ENCODE data around the gene TMEM106A.

The TMEM106A gene

DNA sequence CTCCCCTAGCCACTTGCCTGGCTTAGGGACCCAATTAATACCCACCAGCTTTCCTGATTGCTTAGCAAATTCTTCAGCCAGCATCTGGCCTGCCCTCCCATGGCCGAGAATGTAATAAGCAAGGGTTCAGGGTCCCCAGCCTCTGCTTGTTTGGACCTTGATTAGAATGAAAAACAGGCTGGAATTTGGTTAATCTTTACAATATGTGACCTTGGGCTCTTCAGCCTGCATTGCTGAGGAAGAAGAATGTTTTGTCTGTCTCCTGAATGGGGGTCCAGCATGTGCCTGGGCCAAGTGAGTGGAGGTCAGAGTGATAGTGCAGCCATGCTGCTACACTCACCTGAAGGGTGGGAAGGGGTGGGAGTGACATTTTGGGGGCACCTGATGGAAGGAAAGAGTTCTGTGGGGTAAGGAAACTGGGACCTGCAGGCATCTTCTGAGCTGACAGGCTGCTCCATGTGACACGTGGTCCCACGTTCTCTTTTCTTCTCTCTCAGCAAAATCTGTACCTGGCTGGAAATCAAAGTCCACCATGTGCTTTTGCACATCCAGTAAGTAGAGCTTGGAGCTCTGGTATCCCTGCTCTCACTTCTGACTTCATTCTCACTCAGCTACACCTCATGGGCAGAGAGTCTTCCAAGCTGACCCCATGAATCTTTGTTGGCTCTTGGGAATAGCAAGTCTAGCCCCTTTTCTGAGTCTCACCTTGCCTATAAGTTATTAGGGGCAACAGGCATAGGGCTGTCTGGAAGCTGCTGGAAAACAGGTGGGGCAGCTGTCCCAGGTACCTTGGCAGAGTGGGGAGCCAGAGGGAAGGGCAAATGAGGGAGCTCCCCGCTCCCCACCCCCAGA is 5.3 kb downstream of the TMEM106A start:
- no peak overlapping the region for H3K27ac ChIP-seq

GRCh38 chr17:43217614-43218087 is 6.0 kb downstream of the TMEM106A start:
- DNase-seq (ENCODE audit: low spot score) = no peak
- H3K27ac ChIP-seq = no peak overlapping the region
- TF ChIP-seq, protein P1, sequence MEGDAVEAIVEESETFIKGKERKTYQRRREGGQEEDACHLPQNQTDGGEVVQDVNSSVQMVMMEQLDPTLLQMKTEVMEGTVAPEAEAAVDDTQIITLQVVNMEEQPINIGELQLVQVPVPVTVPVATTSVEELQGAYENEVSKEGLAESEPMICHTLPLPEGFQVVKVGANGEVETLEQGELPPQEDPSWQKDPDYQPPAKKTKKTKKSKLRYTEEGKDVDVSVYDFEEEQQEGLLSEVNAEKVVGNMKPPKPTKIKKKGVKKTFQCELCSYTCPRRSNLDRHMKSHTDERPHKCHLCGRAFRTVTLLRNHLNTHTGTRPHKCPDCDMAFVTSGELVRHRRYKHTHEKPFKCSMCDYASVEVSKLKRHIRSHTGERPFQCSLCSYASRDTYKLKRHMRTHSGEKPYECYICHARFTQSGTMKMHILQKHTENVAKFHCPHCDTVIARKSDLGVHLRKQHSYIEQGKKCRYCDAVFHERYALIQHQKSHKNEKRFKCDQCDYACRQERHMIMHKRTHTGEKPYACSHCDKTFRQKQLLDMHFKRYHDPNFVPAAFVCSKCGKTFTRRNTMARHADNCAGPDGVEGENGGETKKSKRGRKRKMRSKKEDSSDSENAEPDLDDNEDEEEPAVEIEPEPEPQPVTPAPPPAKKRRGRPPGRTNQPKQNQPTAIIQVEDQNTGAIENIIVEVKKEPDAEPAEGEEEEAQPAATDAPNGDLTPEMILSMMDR (IDR thresholded peaks at IDR 0.05) = no peak
- H3K4me3 ChIP-seq = no peak overlapping the region

More for the DNA sequence above, 5.3 kb downstream of the TMEM106A start:
- no peak overlapping the region for H3K4me3 ChIP-seq
- TF ChIP-seq, protein P1 (IDR thresholded peaks at IDR 0.05) = no peak
- peak; percentile 53 for DNase-seq (ENCODE audit: low spot score)

DNA sequence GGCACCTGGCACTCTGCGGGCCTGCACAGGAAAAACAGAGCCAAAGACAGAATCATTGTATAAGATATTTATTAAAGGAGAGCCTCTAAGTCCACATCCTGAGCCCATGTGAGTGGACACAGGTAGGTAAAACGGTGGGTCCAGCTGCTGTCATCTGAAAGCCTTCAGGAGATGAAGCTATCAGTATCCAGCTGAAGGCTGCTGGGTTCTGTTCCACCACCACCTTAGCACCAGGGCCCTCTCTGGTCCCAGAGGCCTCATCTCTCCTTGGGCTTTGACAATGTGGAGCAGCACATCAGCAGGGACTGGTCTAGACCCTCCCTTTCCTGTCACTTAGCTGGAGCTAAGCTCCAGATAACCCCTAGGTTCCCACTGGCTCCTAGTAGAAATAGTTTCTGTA is 7.3 kb downstream of the TMEM106A start:
- TF ChIP-seq, protein P1 (IDR thresholded peaks at IDR 0.05) = no peak
- Histone ChIP-seq H3K4me3 (no peak overlapping the region), H3K27ac (no peak overlapping the region)
- DNase-seq (ENCODE audit: low spot score) = no peak

DNA sequence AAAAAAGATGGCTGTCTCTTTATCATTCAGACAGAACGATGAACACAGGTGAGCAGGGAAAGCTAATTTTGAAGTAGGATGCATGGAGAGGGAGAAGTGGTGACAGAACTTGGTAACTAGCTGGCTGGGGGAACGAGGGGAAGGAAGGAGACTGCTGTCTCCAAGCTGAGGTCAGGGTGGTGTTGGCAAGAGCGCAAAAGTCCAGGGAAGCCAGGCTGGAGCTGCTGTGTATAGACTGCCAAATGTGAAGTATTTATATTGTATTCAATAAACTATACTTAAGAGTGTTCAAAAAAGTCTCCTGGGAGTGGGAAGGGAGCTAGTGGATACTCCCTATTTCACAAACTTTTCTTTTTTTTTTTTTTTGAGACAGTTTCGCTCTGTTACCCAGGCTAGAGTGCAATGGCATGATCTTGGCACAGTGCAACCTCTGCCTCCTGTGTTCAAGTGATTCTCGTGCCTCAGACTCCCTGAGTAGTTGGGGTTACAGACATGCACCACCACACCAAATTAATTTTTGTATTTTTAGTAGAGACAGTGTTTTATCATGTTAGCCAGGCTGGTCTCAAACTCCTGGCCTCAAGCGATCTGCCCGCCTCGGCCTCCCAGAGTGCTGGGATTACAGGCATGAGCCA is 8.2 kb downstream of the TMEM106A start:
- Histone ChIP-seq H3K27ac (no peak overlapping the region), H3K4me3 (no peak overlapping the region)
- DNase-seq (ENCODE audit: low spot score) = no peak
- TF ChIP-seq, protein P1 (IDR thresholded peaks at IDR 0.05) = no peak

DNA sequence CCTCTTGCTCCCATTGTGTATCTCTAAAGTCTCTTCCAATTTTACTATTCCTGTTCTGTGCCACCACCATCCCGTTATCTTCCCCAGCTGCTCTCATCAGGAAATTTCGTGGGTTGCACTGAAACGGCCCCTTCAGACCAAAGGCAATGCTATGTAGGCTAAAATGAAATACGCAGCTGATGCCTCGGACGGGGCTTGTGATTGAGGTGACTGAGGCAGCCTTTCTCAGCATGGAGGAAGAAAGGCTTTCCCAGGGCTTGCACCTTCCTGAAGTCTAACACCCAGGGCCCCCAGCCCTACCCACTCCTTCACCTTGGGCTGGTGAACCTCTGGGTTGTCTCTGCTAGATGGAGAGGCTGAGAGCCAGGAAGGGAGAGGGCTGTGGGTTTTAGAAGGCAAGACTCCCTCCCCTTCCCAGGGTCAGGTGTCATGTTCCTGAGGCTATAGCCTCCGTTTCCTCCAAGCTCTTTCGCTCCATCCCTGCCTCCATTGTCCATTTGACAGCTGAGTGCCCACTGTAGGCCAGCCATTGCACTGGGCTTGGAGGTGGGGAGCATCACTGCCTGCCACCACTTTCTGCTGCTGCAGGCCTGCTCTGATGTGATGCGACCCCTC is 8.9 kb downstream of the TMEM106A start:
- TF ChIP-seq, protein P1 (IDR thresholded peaks at IDR 0.05) = no peak
- DNase-seq (ENCODE audit: low spot score) = peak; percentile 50
- H3K27ac ChIP-seq = no peak overlapping the region
- no peak overlapping the region for H3K4me3 ChIP-seq

- TF ChIP-seq, protein P1 (IDR thresholded peaks at IDR 0.05) = no peak
- DNase-seq (ENCODE audit: low spot score) = no peak
- Histone ChIP-seq H3K4me3 (no peak overlapping the region), H3K27ac (no peak overlapping the region)
Observed at GRCh38 chr17:43224146-43224705, 12.6 kb downstream of the TMEM106A start.
